ENCODE measurements around the gene KRTAP12-1.
"Not testable (repeated sequence)": the region's sequence is repeated elsewhere in the genome, so short reads cannot be mapped to it uniquely, and the experiment has no call there.

The KRTAP12-1 gene

GRCh38 chr21:44695184-44695583, 13.2 kb upstream of the KRTAP12-1 start:
- no peak for DNase-seq (ENCODE audit: low read depth in 2 of 2)
- H3K4me3 ChIP-seq (replicated peaks in 1 of 2; ENCODE audit: low read depth in 2 of 2, low read length in 2 of 2): no peak overlapping the region
- TF ChIP-seq, protein P1, sequence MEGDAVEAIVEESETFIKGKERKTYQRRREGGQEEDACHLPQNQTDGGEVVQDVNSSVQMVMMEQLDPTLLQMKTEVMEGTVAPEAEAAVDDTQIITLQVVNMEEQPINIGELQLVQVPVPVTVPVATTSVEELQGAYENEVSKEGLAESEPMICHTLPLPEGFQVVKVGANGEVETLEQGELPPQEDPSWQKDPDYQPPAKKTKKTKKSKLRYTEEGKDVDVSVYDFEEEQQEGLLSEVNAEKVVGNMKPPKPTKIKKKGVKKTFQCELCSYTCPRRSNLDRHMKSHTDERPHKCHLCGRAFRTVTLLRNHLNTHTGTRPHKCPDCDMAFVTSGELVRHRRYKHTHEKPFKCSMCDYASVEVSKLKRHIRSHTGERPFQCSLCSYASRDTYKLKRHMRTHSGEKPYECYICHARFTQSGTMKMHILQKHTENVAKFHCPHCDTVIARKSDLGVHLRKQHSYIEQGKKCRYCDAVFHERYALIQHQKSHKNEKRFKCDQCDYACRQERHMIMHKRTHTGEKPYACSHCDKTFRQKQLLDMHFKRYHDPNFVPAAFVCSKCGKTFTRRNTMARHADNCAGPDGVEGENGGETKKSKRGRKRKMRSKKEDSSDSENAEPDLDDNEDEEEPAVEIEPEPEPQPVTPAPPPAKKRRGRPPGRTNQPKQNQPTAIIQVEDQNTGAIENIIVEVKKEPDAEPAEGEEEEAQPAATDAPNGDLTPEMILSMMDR (IDR thresholded peaks at IDR 0.05; ENCODE audit: low read depth, low read length): no peak

DNA sequence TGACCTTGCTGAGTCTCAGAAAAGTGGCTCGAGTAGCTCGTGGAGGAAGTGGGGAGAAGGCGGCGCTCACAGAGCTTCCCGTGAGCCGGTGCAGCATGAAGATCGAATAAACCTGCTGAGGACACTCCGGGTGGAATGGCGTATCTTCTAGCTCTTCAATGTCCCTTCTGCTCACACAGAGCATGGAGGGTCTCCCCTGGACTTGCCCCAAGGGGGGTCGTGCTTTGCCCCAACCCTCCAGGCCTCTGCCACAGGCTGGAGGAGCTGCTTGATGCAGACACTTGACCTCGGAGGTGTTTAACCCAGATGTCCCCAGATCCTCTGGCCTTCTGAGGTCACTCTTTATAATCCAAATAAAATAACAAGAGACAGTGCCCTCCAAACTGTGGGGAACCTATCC, 12.8 kb upstream of the KRTAP12-1 start:
- TF ChIP-seq, protein P1 (IDR thresholded peaks at IDR 0.05; ENCODE audit: low read depth, low read length): no peak
- no peak for DNase-seq (ENCODE audit: low read depth in 2 of 2)
- no peak overlapping the region for H3K4me3 ChIP-seq (replicated peaks in 1 of 2; ENCODE audit: low read depth in 2 of 2, low read length in 2 of 2)

GRCh38 chr21:44692798-44693512, 11.0 kb upstream of the KRTAP12-1 start:
- TF ChIP-seq, protein P1 (IDR thresholded peaks at IDR 0.05; ENCODE audit: low read depth, low read length): no peak
- no peak for DNase-seq (ENCODE audit: low read depth in 2 of 2)
- no peak overlapping the region for H3K4me3 ChIP-seq (replicated peaks in 1 of 2; ENCODE audit: low read depth in 2 of 2, low read length in 2 of 2)

- no peak for DNase-seq (ENCODE audit: low read depth in 2 of 2)
Observed at GRCh38 chr21:44691686-44692085, 9.7 kb upstream of the KRTAP12-1 start.

GRCh38 chr21:44689740-44690139, 7.8 kb upstream of the KRTAP12-1 start:
- not testable (repeated sequence) for H3K4me3 ChIP-seq (replicated peaks in 1 of 2; ENCODE audit: low read depth in 2 of 2, low read length in 2 of 2); DNase-seq (ENCODE audit: low read depth in 2 of 2)

More at GRCh38 chr21:44691686-44692085, 9.7 kb upstream of the KRTAP12-1 start:
- H3K4me3 ChIP-seq (replicated peaks in 1 of 2; ENCODE audit: low read depth in 2 of 2, low read length in 2 of 2): no peak overlapping the region
- TF ChIP-seq, protein P1 (IDR thresholded peaks at IDR 0.05; ENCODE audit: low read depth, low read length): no peak

- DNase-seq (ENCODE audit: low read depth in 2 of 2): no peak
- H3K4me3 ChIP-seq (replicated peaks in 1 of 2; ENCODE audit: low read depth in 2 of 2, low read length in 2 of 2): no peak overlapping the region
- TF ChIP-seq, protein P1 (IDR thresholded peaks at IDR 0.05; ENCODE audit: low read depth, low read length): no peak
Observed at GRCh38 chr21:44687671-44688070, 5.7 kb upstream of the KRTAP12-1 start.

DNA sequence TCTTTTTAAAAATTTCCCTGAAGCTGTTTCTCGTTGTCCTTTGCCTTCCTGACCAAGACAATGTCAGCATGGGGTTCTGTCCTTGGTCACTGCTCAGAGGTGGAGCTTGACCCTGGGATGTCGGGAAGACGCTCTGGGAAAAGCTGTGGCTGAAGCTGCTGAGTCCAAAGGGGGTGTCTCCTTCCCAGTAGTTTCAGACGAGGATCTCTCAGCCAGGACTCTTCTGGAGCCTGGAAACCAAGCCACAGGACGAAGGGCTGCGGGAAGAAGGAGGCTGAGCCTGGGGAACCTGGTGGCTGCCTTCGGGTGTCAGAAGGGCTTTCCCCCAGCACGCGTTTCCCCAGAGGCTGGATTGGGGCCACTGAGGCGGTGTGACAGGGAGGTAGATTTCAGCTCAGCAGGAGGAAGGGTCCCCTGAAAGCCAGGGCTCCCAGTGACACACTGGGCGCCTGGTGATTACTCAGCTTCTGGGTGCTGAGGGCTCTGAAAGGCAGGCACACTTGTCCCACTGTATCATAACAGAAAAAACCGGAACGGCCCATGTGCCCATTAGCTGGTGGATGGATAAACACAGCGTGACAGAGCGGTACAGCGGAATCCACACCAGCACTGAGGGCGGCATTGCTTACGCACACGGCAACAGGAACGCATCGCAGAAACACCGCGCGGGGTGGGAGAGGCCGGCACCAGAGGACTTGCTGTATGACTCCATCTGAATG, 5.0 kb upstream of the KRTAP12-1 start:
- no peak overlapping the region for H3K4me3 ChIP-seq (replicated peaks in 1 of 2; ENCODE audit: low read depth in 2 of 2, low read length in 2 of 2)
- no peak for DNase-seq (ENCODE audit: low read depth in 2 of 2)
- TF ChIP-seq, protein P1 (IDR thresholded peaks at IDR 0.05; ENCODE audit: low read depth, low read length): no peak

Measured in cardiac fibroblast (primary cell).